A549 (cell line): ENCODE results near the gene PPP1R37. TPM values are rescaled to one million over a fixed set of nuclear protein-coding genes. Genes with fewer than 3 reads are reported as not detected.

Experiments
- ATAC-seq, 2 experiments: fragments of 200-7000 bp in 1 of 2; fragments of >200 bp in 1 of 2; cut with Nextera tagmentation in 1 of 2; cut with Tn5 transposase in 1 of 2; 3 replicates each; pipeline versions ENCODE4 v1.8.0 to v1.9.1; 2018 to 2020; ENCODE audit warnings: mild to moderate bottlenecking in 1 of 2, moderate library complexity in 1 of 2
- CTCF ChIA-PET: fragments of 300-600 bp; sonication (Branson Sonifier 250); formaldehyde crosslinking; extraction: SDS; loops from one replicate; lab custom pipeline; 2021; ENCODE audit warnings: antibody characterized with exemption, inconsistent platforms; lab: Yijun Ruan, JAX
- POLR2A ChIA-PET: fragments of 350-600 bp; formaldehyde crosslinking; extraction: SDS; loops from one replicate; lab custom pipeline; 2021; ENCODE audit warnings: antibody characterized with exemption, inconsistent platforms; lab: Yijun Ruan, JAX
- DNase-seq, 2 experiments: peaks; one replicate each; pipeline versions ENCODE4 v3.0.0 to v3.0.0-alpha.2; 2011 to 2016; ENCODE audit warnings: low read depth in 1 of 2, low spot score in 1 of 2
- FAIRE-seq: peaks from 2 replicates; lab custom pipeline; 2011; peaks lifted over from hg19 to GRCh38; lab: Jason Lieb, UNC
- H3K27ac ChIP-seq, 2 experiments: fragments of >200 bp; sonication (Bioruptor Twin); formaldehyde crosslinking; 3 replicates each; pipeline ENCODE4 v1.5.1; 2016 to 2017
- H3K4me1 ChIP-seq: fragments of >200 bp; sonication (Bioruptor Twin); formaldehyde crosslinking; 3 replicates; pipeline ENCODE4 v1.6.1; 2016
- H3K4me2 ChIP-seq: fragments of >200 bp; sonication (Bioruptor Twin); formaldehyde crosslinking; 3 replicates; pipeline ENCODE4 v1.6.1; 2016
- H3K4me3 ChIP-seq: fragments of >200 bp; sonication (Bioruptor Twin); formaldehyde crosslinking; 3 replicates; pipeline ENCODE4 v1.5.1; 2016
- H3K9me3 ChIP-seq: fragments of >200 bp; sonication (Bioruptor Twin); formaldehyde crosslinking; 3 replicates; pipeline ENCODE4 v1.6.1; 2016
- CTCF ChIP-seq: fragments of >200 bp; sonication (Bioruptor Twin); formaldehyde crosslinking; IDR thresholded peaks from 3 replicates; pipeline ENCODE4 v1.5.1; 2016
- EHF ChIP-seq: fragments of 250-450 bp; sonication (Bioruptor Pico); IDR thresholded peaks from 2 replicates; pipeline ENCODE4 v1.5.0; 2020; ENCODE audit warnings: mild to moderate bottlenecking
- EHMT2 ChIP-seq: fragments of 200-600 bp; sonication (generic); IDR thresholded peaks from 2 replicates; pipeline ENCODE4 v1.6.1; 2016; ENCODE audit warnings: antibody characterized with exemption, low read depth, mild to moderate bottlenecking, moderate library complexity
- FOSB ChIP-seq: fragments of 250-450 bp; sonication (Bioruptor Pico); IDR thresholded peaks from 2 replicates; pipeline ENCODE4 v1.5.0; 2020; ENCODE audit warnings: mild to moderate bottlenecking, moderate library complexity
- GATA3 ChIP-seq: IDR thresholded peaks from 2 replicates; pipeline ENCODE4 v1.6.1; 2012; ENCODE audit warnings: borderline replicate concordance
- JUN ChIP-seq, 2 experiments: fragments of >200 bp; sonication (Bioruptor Twin); formaldehyde crosslinking; IDR thresholded peaks; 2 replicates in 1 of 2; 3 replicates in 1 of 2; pipeline ENCODE4 v1.6.1; 2016 to 2017
- KDM1A ChIP-seq: fragments of 200-600 bp; sonication (generic); IDR thresholded peaks from 2 replicates; pipeline ENCODE4 v1.6.1; 2016; ENCODE audit warnings: low read depth, mild to moderate bottlenecking
- MAZ ChIP-seq: fragments of 150-350 bp; IDR thresholded peaks from 2 replicates; pipeline ENCODE4 v1.6.1; 2014; ENCODE audit warnings: antibody characterized with exemption, low read depth, low read length, borderline replicate concordance
- MYC ChIP-seq: IDR thresholded peaks from 2 replicates; pipeline ENCODE4 v1.6.1; 2012; ENCODE audit warnings: mild to moderate bottlenecking, inconsistent platforms, low read length, improper control_type of control experiment, borderline replicate concordance
- NFE2L2 ChIP-seq: fragments of 150-350 bp; conservative IDR thresholded peaks from 2 replicates; pipeline ENCODE4 v1.6.1; 2014; ENCODE audit warnings: low read length
- NR3C1 ChIP-seq: fragments of >200 bp; sonication (Bioruptor Twin); formaldehyde crosslinking; IDR thresholded peaks from 3 replicates; pipeline ENCODE4 v1.6.1; 2017
- POLR2A ChIP-seq: IDR thresholded peaks from 2 replicates; pipeline ENCODE4 v1.6.1; 2012; ENCODE audit warnings: mild to moderate bottlenecking, low read length
- RARB ChIP-seq: fragments of 250-450 bp; sonication (Bioruptor Pico); IDR thresholded peaks from 2 replicates; pipeline ENCODE4 v1.8.0; 2021; ENCODE audit warnings: mild to moderate bottlenecking, moderate library complexity
- RCOR1 ChIP-seq: fragments of 150-350 bp; IDR thresholded peaks from 2 replicates; pipeline ENCODE4 v1.6.1; 2014; ENCODE audit warnings: antibody characterized with exemption, low read length, low read depth
- RNF2 ChIP-seq: fragments of 200-600 bp; sonication (generic); IDR thresholded peaks from 2 replicates; pipeline ENCODE4 v1.6.1; 2016; ENCODE audit warnings: low read depth, mild to moderate bottlenecking, antibody characterized with exemption, moderate library complexity, borderline replicate concordance
- SMC3 ChIP-seq: fragments of >200 bp; sonication (Bioruptor Twin); formaldehyde crosslinking; IDR thresholded peaks from 3 replicates; pipeline ENCODE4 v1.6.1; 2018; ENCODE audit warnings: inconsistent platforms
- SREBF2 ChIP-seq: fragments of 450-650 bp; IDR thresholded peaks from 2 replicates; pipeline ENCODE4 v1.6.1; 2014; ENCODE audit warnings: mild to moderate bottlenecking, moderate library complexity
- TP53 ChIP-seq: fragments of 250-450 bp; sonication (Bioruptor Pico); IDR thresholded peaks from 2 replicates; pipeline ENCODE4 v1.5.0; 2021; ENCODE audit warnings: mild to moderate bottlenecking, moderate library complexity
- USF2 ChIP-seq: fragments of 450-650 bp; IDR thresholded peaks from 2 replicates; pipeline ENCODE4 v1.6.1; 2014; ENCODE audit warnings: antibody characterized with exemption
- WGBS: methylation state at CpG from one replicate; pipeline ENCODE4 v1.1.6; 2017; ENCODE audit errors: missing lambda C conversion rate; 5-methylcytosine and 5-hydroxymethylcytosine counted together
- polyA plus RNA-seq, 4 experiments: library from polyadenylated mRNA; depleted of rRNA in 3 of 4; stranded (reverse); fragments of >200 nt; fragmentation: RNase III in 1 of 4; extraction: RNeasy Plus Mini Kit Qiagen cat#74134 plus additional on column Dnase treatment in 1 of 4; gene quantifications; 2 replicates in 3 of 4; 3 replicates in 1 of 4; pipeline ENCODE4 v1.2.3, GENCODE V29; 2011 to 2017
- TF ChIP-seq, protein P1 (sequence below): fragments of 250-450 bp; sonication (Bioruptor Pico); IDR thresholded peaks from 2 replicates; pipeline ENCODE4 v1.5.0; 2021; ENCODE audit warnings: mild to moderate bottlenecking, moderate library complexity, borderline replicate concordance
- TF ChIP-seq, protein P2 (sequence below): fragments of 150-350 bp; IDR thresholded peaks from 2 replicates; pipeline ENCODE4 v1.6.1; 2014; ENCODE audit warnings: low read depth, mild to moderate bottlenecking, low read length

Gene PPP1R37
- polyA plus RNA-seq, 2 of the 4 experiments (the other 2 are of a cell fraction) = 9.1 to 21.8 TPM

- peaks cover 42% of the 10 kb centered on the region for H3K4me1 ChIP-seq
- no peak overlapping the region for H3K4me3 ChIP-seq
- CTCF ChIA-PET = interaction anchor here (1.4 to 4.9 kb wide), 6 partner anchors 9 to 40 kb away, joined by 3 to 46 read pairs (median 6); partner anchors contain the start of gene PPP1R37
- no peaks in the 10 kb centered on the region for H3K9me3 ChIP-seq
- DNase-seq (no peak), ATAC-seq (no peak), FAIRE-seq (no peak)
- POLR2A ChIA-PET = no interaction called here
- no peak overlapping the region for H3K27ac ChIP-seq
- TF ChIP-seq POLR2A (no peak), RNF2 (no peak), FOSB (no peak), USF2 (no peak), KDM1A (no peak), TP53 (no peak), EHMT2 (no peak), NFE2L2 (no peak), CTCF (no peak), GATA3 (no peak)
- WGBS = 89% methylated on average over 8 of the region's 8 CpGs
- H3K4me2 ChIP-seq = no peak overlapping the region
Observed at GRCh38 chr19:45101806-45102205, 8.8 kb downstream of the PPP1R37 start.

DNA sequence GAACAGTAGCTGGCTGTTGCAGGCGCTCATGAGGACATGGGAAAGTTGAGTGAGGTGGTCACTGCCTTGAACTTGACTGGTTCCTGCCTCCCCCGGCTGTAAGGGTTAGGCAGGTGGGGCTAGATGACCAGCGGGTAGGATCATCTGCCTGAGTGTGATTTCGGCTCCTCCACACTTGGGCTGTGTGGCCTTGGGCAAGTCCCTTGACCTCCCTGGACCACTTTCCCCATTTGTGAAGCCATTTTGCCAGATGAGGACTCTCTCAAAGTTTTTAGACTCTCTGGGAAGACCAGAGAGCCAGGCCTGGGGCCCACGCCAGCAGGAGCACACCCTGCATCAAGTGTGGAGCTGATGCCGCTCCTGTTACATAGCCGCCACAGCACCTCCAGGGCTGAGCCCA, 9.5 kb downstream of the PPP1R37 start:
- no peak for ATAC-seq
- POLR2A ChIA-PET = no interaction called here

More for the DNA sequence above, 9.5 kb downstream of the PPP1R37 start:
- Histone ChIP-seq H3K4me2 (no peak overlapping the region), H3K27ac (no peak overlapping the region), H3K9me3 (no peaks in the 10 kb centered on the region), H3K4me3 (no peak overlapping the region), H3K4me1 (peaks cover 35% of the 10 kb centered on the region)
- FAIRE-seq (no peak), DNase-seq (no peak)
- CTCF ChIA-PET = interaction anchor here (0.6 to 4.8 kb wide), 8 partner anchors 10 to 165 kb away, joined by 3 to 20 read pairs (median 5); partner anchors contain the start of gene PPP1R37
- TF ChIP-seq SMC3 (no peak), EHF (CRISPR knock-in tag) (no peak), RARB (no peak), USF2 (no peak), MAZ (no peak), NR3C1 (no peak), SREBF2 (no peak), JUN (IDR thresholded peaks at IDR 0.05) (no peak), TP53 (no peak), CTCF (no peak), RCOR1 (no peak), MYC (no peak)
- TF ChIP-seq, protein P1, sequence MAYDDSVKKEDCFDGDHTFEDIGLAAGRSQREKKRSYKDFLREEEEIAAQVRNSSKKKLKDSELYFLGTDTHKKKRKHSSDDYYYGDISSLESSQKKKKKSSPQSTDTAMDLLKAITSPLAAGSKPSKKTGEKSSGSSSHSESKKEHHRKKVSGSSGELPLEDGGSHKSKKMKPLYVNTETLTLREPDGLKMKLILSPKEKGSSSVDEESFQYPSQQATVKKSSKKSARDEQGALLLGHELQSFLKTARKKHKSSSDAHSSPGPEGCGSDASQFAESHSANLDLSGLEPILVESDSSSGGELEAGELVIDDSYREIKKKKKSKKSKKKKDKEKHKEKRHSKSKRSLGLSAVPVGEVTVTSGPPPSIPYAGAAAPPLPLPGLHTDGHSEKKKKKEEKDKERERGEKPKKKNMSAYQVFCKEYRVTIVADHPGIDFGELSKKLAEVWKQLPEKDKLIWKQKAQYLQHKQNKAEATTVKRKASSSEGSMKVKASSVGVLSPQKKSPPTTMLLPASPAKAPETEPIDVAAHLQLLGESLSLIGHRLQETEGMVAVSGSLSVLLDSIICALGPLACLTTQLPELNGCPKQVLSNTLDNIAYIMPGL (CRISPR knock-in tag) = no peak
- TF ChIP-seq, protein P2, sequence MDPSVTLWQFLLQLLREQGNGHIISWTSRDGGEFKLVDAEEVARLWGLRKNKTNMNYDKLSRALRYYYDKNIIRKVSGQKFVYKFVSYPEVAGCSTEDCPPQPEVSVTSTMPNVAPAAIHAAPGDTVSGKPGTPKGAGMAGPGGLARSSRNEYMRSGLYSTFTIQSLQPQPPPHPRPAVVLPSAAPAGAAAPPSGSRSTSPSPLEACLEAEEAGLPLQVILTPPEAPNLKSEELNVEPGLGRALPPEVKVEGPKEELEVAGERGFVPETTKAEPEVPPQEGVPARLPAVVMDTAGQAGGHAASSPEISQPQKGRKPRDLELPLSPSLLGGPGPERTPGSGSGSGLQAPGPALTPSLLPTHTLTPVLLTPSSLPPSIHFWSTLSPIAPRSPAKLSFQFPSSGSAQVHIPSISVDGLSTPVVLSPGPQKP = no peak
- 94% methylated on average over 7 of the region's 7 CpGs for WGBS
